ENCODE data around the gene SLC29A4.

The SLC29A4 gene

DNA sequence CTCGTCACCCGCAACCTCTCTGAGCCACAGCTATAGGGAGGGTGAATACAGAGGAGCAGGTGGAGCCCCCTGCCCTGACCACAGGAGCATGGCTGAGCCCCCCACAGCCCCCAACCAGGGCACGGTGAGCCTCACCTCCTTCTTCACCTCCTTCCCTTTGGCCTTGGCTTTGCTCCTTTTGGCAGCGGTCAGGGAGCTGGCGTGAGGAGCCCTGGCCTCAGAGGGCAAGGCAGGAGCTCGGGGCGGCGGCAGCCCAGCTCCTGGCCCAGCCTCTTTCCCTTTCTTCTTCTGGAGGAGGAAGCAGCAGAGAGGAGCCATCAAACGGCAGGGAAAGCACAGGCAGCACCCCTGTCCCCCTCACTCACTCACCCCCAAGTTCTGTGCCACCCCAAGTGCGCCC, 42.2 kb downstream of the SLC29A4 start:
- no peak overlapping the region for H3K27ac ChIP-seq (ENCODE audit: low read depth, low read length)
- H3F3A ChIP-seq (ENCODE audit: insufficient read depth), result peaks cover 4% of the 10 kb centered on the region; the same call in 1 of the 2 replicates
- no peaks in the 10 kb centered on the region for H4K20me1 ChIP-seq (ENCODE audit: low read depth, low read length)
- TF ChIP-seq, protein P1, sequence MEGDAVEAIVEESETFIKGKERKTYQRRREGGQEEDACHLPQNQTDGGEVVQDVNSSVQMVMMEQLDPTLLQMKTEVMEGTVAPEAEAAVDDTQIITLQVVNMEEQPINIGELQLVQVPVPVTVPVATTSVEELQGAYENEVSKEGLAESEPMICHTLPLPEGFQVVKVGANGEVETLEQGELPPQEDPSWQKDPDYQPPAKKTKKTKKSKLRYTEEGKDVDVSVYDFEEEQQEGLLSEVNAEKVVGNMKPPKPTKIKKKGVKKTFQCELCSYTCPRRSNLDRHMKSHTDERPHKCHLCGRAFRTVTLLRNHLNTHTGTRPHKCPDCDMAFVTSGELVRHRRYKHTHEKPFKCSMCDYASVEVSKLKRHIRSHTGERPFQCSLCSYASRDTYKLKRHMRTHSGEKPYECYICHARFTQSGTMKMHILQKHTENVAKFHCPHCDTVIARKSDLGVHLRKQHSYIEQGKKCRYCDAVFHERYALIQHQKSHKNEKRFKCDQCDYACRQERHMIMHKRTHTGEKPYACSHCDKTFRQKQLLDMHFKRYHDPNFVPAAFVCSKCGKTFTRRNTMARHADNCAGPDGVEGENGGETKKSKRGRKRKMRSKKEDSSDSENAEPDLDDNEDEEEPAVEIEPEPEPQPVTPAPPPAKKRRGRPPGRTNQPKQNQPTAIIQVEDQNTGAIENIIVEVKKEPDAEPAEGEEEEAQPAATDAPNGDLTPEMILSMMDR (IDR thresholded peaks at IDR 0.05; ENCODE audit: insufficient read depth, low read length, poor library complexity, severe bottlenecking), result no peak
- no peak for TF ChIP-seq EZH2phosphoT487 (conservative IDR thresholded peaks at IDR 0.05; ENCODE audit: low read length)
- peaks cover 4% of the 10 kb centered on the region; the same call in 1 of the 2 replicates for H3K36me3 ChIP-seq (ENCODE audit: low read length)
- no peaks in the 10 kb centered on the region for H3K9me3 ChIP-seq (ENCODE audit: insufficient read depth, low read length)
- no peak overlapping the region for H3K4me3 ChIP-seq (ENCODE audit: insufficient read depth, low read length, poor library complexity, severe bottlenecking)
- no peaks in the 10 kb centered on the region for H3K79me2 ChIP-seq (ENCODE audit: insufficient read depth, low read length)
- H3K9me2 ChIP-seq (replicated peaks; ENCODE audit: insufficient read depth, low read length), result no peaks in the 10 kb centered on the region
- no peak overlapping the region for H3K4me2 ChIP-seq (ENCODE audit: low read depth, low read length, poor library complexity, severe bottlenecking)
- no peaks in the 10 kb centered on the region for H3K27me3 ChIP-seq (ENCODE audit: low read length)
- H3K9ac ChIP-seq (ENCODE audit: low read length), result no peak overlapping the region
- H2AFZ ChIP-seq (ENCODE audit: low read depth, low read length, severe bottlenecking), result no peak overlapping the region

- H3F3A ChIP-seq (ENCODE audit: insufficient read depth), result peaks cover 18% of the 10 kb centered on the region
- H4K20me1 ChIP-seq (ENCODE audit: low read depth, low read length), result no peaks in the 10 kb centered on the region
- H3K4me3 ChIP-seq (ENCODE audit: insufficient read depth, low read length, poor library complexity, severe bottlenecking), result no peak overlapping the region
- H3K4me2 ChIP-seq (ENCODE audit: low read depth, low read length, poor library complexity, severe bottlenecking), result no peak overlapping the region
- no peak overlapping the region for H3K27ac ChIP-seq (ENCODE audit: low read depth, low read length)
- H2AFZ ChIP-seq (ENCODE audit: low read depth, low read length, severe bottlenecking), result no peak overlapping the region
- H3K36me3 ChIP-seq (ENCODE audit: low read length), result peaks cover 14% of the 10 kb centered on the region; the same call in 1 of the 2 replicates
- no peaks in the 10 kb centered on the region for H3K79me2 ChIP-seq (ENCODE audit: insufficient read depth, low read length)
- no peak overlapping the region for H3K9ac ChIP-seq (ENCODE audit: low read length)
- no peaks in the 10 kb centered on the region for H3K27me3 ChIP-seq (ENCODE audit: low read length)
- TF ChIP-seq EZH2phosphoT487 (conservative IDR thresholded peaks at IDR 0.05; ENCODE audit: low read length), result no peak
- TF ChIP-seq, protein P1 (IDR thresholded peaks at IDR 0.05; ENCODE audit: insufficient read depth, low read length, poor library complexity, severe bottlenecking), result no peak
- no peaks in the 10 kb centered on the region for H3K9me3 ChIP-seq (ENCODE audit: insufficient read depth, low read length)
- no peaks in the 10 kb centered on the region for H3K9me2 ChIP-seq (replicated peaks; ENCODE audit: insufficient read depth, low read length)
These were observed 47.5 kb downstream of the SLC29A4 start for GRCh38 chr7:5330288-5330687.

DNA sequence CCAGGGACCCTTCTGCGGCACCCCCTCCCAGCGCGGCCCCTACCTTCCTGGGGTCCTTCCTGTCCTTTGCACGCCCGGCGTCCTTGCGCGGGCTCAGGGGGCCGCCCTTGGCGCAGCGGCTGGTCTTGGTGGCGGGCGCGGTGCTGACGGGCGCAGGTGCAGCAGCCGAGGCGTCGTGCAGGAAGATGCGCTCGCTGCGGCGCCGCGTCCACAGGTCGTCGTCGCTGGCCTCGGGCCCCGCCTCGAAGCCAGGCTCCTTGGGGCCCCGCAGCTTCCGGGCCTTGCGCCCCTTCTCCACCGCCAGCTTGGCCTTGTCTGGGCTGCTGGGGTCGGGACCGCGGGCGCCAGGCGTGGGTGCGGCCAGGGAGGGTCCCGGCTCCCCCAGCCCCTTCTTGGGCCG, 49.8 kb downstream of the SLC29A4 start:
- H3K4me3 ChIP-seq (ENCODE audit: insufficient read depth, low read length, poor library complexity, severe bottlenecking), result no peak overlapping the region
- H3K9ac ChIP-seq (ENCODE audit: low read length), result no peak overlapping the region
- no peak overlapping the region for H3K4me2 ChIP-seq (ENCODE audit: low read depth, low read length, poor library complexity, severe bottlenecking)
- H3K27me3 ChIP-seq (ENCODE audit: low read length), result no peaks in the 10 kb centered on the region
- no peaks in the 10 kb centered on the region for H3K9me2 ChIP-seq (replicated peaks; ENCODE audit: insufficient read depth, low read length)
- no peak overlapping the region for H3K27ac ChIP-seq (ENCODE audit: low read depth, low read length)
- H3K36me3 ChIP-seq (ENCODE audit: low read length), result peaks cover 23% of the 10 kb centered on the region; the same call in 1 of the 2 replicates
- H3F3A ChIP-seq (ENCODE audit: insufficient read depth), result peaks cover 15% of the 10 kb centered on the region
- H3K79me2 ChIP-seq (ENCODE audit: insufficient read depth, low read length), result no peaks in the 10 kb centered on the region
- no peak overlapping the region for H2AFZ ChIP-seq (ENCODE audit: low read depth, low read length, severe bottlenecking)
- H3K9me3 ChIP-seq (ENCODE audit: insufficient read depth, low read length), result no peaks in the 10 kb centered on the region
- H4K20me1 ChIP-seq (ENCODE audit: low read depth, low read length), result no peaks in the 10 kb centered on the region
- TF ChIP-seq, protein P1 (IDR thresholded peaks at IDR 0.05; ENCODE audit: insufficient read depth, low read length, poor library complexity, severe bottlenecking), result no peak
- no peak for TF ChIP-seq EZH2phosphoT487 (conservative IDR thresholded peaks at IDR 0.05; ENCODE audit: low read length)

Measured in SU-DHL-6 (cell line).